CD4-positive, alpha-beta T cell (primary cell): ENCODE results near the gene MNAT1. TPM values are rescaled to one million over a fixed set of nuclear protein-coding genes. Genes with fewer than 3 reads are reported as not detected.

ENCODE experiments used
- ATAC-seq: fragments of 200-7000 bp; cut with Tn5 transposase; one replicate; pipeline ENCODE4 v1.10.0; 2022; ENCODE audit warnings: mild to moderate bottlenecking; ENCODE audit not compliant: poor library complexity
- CTCF ChIA-PET: fragments of 350-600 bp; sonication (Branson Sonifier 250); formaldehyde crosslinking; loops from one replicate; lab custom pipeline; 2021; ENCODE audit warnings: antibody characterized with exemption, inconsistent platforms; lab: Charles Lee
- POLR2A ChIA-PET: fragments of 350-600 bp; sonication (Branson Sonifier 250); formaldehyde crosslinking; loops from one replicate; lab custom pipeline; 2021; ENCODE audit warnings: antibody characterized with exemption, inconsistent platforms; lab: Charles Lee
- DNase-seq, 14 experiments: peaks; one replicate each; pipeline ENCODE4 v3.0.0-alpha.2; 2013 to 2020; ENCODE audit warnings: mixed read lengths in 2 of 14
- H3K27ac ChIP-seq, 2 donors: one replicate each; pipeline versions ENCODE4 v1.5.1 to v1.7.0; 2013; ENCODE audit warnings: low read length in 2 of 2, low read depth in 1 of 2, mild to moderate bottlenecking in 1 of 2
- H3K27me3 ChIP-seq, 2 experiments: 1 replicate in 1 of 2; 2 replicates in 1 of 2; pipeline versions ENCODE4 v1.6.1 to v1.7.0; 2013; ENCODE audit warnings: low read length in 2 of 2, control low read depth in 1 of 2, mild to moderate bottlenecking in 1 of 2, moderate library complexity in 1 of 2; ENCODE audit not compliant: insufficient read depth in 2 of 2, control insufficient read depth in 1 of 2
- H3K36me3 ChIP-seq: one replicate; pipeline ENCODE4 v1.6.1; 2013; ENCODE audit warnings: low read length, control low read depth; ENCODE audit not compliant: insufficient read depth
- H3K4me1 ChIP-seq: one replicate; pipeline ENCODE4 v1.6.1; 2013; ENCODE audit warnings: low read length, control low read depth; ENCODE audit not compliant: insufficient read depth
- H3K4me3 ChIP-seq: one replicate; pipeline ENCODE4 v1.5.1; 2013; ENCODE audit warnings: mild to moderate bottlenecking, low read length, moderate library complexity
- H3K9me3 ChIP-seq, 2 experiments: 1 replicate in 1 of 2; 2 replicates in 1 of 2; pipeline versions ENCODE4 v1.6.1 to v1.7.0; 2013; ENCODE audit warnings: low read length in 2 of 2, mild to moderate bottlenecking in 2 of 2, control low read depth in 1 of 2, moderate library complexity in 1 of 2; ENCODE audit not compliant: control insufficient read depth in 1 of 2, insufficient read depth in 1 of 2
- H3K27ac Mint-ChIP-seq: one replicate; pipeline ENCODE4 v1.8.0; 2020; ENCODE audit warnings: mixed read lengths
- H3K27me3 Mint-ChIP-seq: one replicate; pipeline ENCODE4 v1.8.0; 2021; ENCODE audit warnings: mixed read lengths
- H3K36me3 Mint-ChIP-seq: one replicate; pipeline ENCODE4 v1.8.0; 2021; ENCODE audit warnings: low read depth, mixed read lengths
- H3K4me1 Mint-ChIP-seq: one replicate; pipeline ENCODE4 v1.8.0; 2021; ENCODE audit warnings: low read depth, mixed read lengths
- H3K4me3 Mint-ChIP-seq: one replicate; pipeline ENCODE4 v1.8.0; 2020; ENCODE audit warnings: mild to moderate bottlenecking, mixed read lengths
- H3K9me3 Mint-ChIP-seq: one replicate; pipeline ENCODE4 v1.8.0; 2020; ENCODE audit warnings: mixed read lengths
- intact Hi-C, 2 experiments: fragments of 100-400 bp; cut with DNase I in 1 of 2; cut with micrococcal nuclease in 1 of 2; formaldehyde crosslinking; loops; one replicate each; pipeline versions ENCODE4 v1.15.1 to v1.9.0; 2023 to 2025; cut with DNase I, micrococcal nuclease
- total RNA-seq, 174 experiments: library from RNA in 2 of 174; stranded (reverse) in 2 of 174; gene quantifications; one replicate each; pipeline ENCODE4 v1.2.3 and lab custom pipeline; 2021 to 2026
- TF ChIP-seq, protein P1 (sequence below): fragments of 200-600 bp; IDR thresholded peaks from one replicate; pipeline ENCODE4 v1.8.0; 2022; ENCODE audit warnings: antibody characterized with exemption, mild to moderate bottlenecking

Gene MNAT1
- total RNA-seq, 2 experiments from 2014 or later: 15.4 to 15.9 TPM

DNA sequence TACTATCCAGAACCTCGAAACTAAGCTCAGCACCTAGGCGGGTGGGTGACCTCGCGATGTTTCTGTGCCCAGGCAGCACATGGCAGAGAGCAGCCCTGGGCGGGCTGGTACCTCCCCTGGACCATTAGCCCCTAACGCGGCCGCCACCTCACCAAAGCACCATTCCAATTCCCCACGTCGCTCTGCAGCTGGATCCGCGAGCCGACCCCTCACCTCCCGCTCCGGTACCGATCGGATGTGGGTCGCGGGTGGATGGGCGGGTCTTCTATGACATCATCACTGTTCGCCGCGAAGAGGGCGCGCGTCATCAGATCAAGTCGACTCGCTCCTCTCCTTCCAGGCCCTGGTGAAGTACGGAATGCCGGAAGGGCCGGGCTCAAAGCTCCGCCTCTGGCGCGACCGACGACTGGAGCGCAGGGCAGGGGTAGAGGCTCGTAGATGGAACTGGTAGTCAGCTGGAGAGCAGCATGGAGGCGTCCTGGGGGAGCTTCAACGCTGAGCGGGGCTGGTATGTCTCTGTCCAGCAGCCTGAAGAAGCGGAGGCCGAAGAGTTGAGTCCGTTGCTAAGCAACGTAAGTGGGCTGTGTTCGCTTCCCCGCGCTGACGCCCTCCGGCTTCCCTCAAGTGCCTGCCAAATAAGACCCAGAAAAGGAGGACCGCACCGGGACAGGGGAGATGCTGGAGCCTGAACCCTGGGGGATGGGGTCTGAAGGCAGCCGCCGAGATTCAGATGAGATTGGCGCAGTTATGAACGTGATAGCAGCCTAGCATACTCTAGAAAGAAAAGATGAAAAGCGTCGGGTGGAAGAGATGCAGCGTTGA, 246.5 kb downstream of the MNAT1 start, which contains the start of the genes SLC38A6 and TRMT5:
Gene SLC38A6 (plus strand): TSS at position 435 of the 822 bp plus-strand sequence. CDS start 33 bp downstream, at position 468.
Gene TRMT5 (minus strand): TSS at position 269 of the 822 bp plus-strand sequence. CDS start 106 bp downstream, at position 163.
- DNase-seq (peak; percentile 80 to 95 (median 87)), ATAC-seq (peak; percentile 88)
- Mint-ChIP-seq H3K4me3 (no peak within 1 kb of the TSS), H3K27ac (no peak within 1 kb of the TSS), H3K27me3 (no peaks in the 10 kb centered on the region), H3K4me1 (peaks cover 31% of the 10 kb centered on the region), H3K9me3 (no peaks in the 10 kb centered on the region), H3K36me3 (peaks cover 15% of the 10 kb centered on the region)
- intact Hi-C loops: loop anchor here (1.0 to 10.0 kb wide), 5 partner anchors 246 to 1786 kb away; partner anchors contain the start of genes MNAT1 (in 2 of the 2) and PPM1A (in 1 of the 2)
- Histone ChIP-seq H3K4me3 (peak within 1 kb of the TSS; percentile 75), H3K36me3 (peaks cover 9% of the 10 kb centered on the region), H3K9me3 (no peaks in the 10 kb centered on the region), H3K27ac (peak within 1 kb of the TSS; percentile 79 to 83), H3K4me1 (peaks cover 17% of the 10 kb centered on the region), H3K27me3 (no peaks in the 10 kb centered on the region)
- ChIA-PET POLR2A (interaction anchor here (0.6 to 2.0 kb wide), 8 partner anchors 14 to 1077 kb away, joined by 3 to 15 read pairs (median 3); partner anchors contain the start of genes PPM1A and TMEM30B), CTCF (no interaction called here)
- TF ChIP-seq, protein P1, sequence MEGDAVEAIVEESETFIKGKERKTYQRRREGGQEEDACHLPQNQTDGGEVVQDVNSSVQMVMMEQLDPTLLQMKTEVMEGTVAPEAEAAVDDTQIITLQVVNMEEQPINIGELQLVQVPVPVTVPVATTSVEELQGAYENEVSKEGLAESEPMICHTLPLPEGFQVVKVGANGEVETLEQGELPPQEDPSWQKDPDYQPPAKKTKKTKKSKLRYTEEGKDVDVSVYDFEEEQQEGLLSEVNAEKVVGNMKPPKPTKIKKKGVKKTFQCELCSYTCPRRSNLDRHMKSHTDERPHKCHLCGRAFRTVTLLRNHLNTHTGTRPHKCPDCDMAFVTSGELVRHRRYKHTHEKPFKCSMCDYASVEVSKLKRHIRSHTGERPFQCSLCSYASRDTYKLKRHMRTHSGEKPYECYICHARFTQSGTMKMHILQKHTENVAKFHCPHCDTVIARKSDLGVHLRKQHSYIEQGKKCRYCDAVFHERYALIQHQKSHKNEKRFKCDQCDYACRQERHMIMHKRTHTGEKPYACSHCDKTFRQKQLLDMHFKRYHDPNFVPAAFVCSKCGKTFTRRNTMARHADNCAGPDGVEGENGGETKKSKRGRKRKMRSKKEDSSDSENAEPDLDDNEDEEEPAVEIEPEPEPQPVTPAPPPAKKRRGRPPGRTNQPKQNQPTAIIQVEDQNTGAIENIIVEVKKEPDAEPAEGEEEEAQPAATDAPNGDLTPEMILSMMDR: no peak

DNA sequence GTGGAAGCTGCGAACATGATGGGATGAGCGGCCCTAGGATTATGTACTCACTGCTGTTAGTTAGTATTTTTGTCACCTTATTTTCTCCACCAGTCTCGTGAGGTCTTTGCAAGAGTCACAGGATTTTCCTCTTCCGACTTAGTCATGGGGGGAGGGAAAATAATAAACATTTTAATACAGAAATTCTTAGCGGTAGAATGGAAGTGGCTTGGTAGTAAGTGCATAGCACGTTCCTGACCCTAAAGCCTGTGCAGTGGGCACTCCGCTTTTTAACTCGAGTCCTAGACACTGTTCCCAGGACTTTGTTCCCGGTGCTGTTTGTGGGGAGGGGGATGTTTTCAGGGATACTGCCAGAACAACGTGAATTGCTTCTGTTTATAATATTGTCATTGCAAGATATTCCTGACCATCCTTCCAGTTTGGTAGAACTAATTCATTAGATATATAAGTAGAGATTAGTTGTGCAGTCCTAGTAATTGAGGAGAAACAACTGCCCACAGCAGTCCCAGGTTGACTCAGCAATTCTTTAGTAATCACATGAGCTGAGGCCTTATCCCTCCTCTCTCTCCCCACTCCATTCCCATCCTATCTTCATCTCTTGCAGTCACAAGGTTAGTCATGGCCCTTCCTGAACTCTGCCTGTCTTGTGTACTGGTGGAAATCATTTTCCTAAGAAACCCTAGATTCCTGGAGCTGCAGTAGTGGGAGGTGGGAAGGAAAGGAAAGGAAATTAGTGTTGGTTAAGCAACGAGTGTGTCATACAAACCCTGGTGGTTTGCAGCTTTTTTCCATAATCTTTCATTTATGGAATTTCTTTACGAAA, 247.3 kb downstream of the MNAT1 start:
- peaks cover 22% of the 10 kb centered on the region for H3K4me1 Mint-ChIP-seq
- H3K27me3 ChIP-seq: no peaks in the 10 kb centered on the region
- no peaks in the 10 kb centered on the region for H3K9me3 ChIP-seq
- ChIA-PET POLR2A (interaction anchor here (0.6 to 2.0 kb wide), 6 partner anchors 200 to 891 kb away, joined by 3 to 15 read pairs (median 3); partner anchors contain the start of genes PPM1A and TMEM30B), CTCF (no interaction called here)
- no peak overlapping the region for H3K27ac Mint-ChIP-seq
- intact Hi-C loops: loop anchor here (1.0 to 10.0 kb wide), 5 partner anchors 247 to 1787 kb away; partner anchors contain the start of genes MNAT1 (in 2 of the 2) and PPM1A (in 1 of the 2)
- peak overlapping the region; percentile 75 for H3K4me3 ChIP-seq
- TF ChIP-seq, protein P1: no peak
- H3K27me3 Mint-ChIP-seq: no peaks in the 10 kb centered on the region
- peaks cover 9% of the 10 kb centered on the region for H3K36me3 ChIP-seq
- no peak for ATAC-seq
- peaks cover 15% of the 10 kb centered on the region for H3K36me3 Mint-ChIP-seq
- DNase-seq: peak in 2 of 14 experiments; percentile 14 to 16
- H3K4me3 Mint-ChIP-seq: no peak overlapping the region
- peaks cover 17% of the 10 kb centered on the region for H3K4me1 ChIP-seq
- H3K9me3 Mint-ChIP-seq: no peaks in the 10 kb centered on the region
- peak overlapping the region; percentile 79 to 83 for H3K27ac ChIP-seq

DNA sequence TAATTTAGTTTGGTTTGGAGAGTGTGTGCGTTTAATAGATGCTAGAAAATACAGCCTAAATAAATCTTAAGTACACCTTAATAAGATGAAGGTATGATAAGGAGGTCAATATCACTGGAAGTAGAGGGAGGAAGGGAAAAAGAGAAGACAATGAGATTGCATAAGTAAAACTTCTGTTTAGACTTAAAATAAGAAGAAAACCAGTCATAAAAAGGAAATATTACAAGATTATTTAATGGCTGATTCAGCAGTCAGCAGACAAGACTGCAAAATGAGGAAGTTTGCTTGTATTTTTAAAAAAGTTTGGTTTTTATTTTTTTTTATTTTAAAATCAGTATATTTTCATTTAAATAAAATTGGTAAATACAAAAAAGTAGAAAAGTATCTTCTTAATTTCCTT, 249.6 kb downstream of the MNAT1 start:
- CTCF ChIA-PET: no interaction called here
- no peak overlapping the region for H3K27ac Mint-ChIP-seq
- H3K36me3 Mint-ChIP-seq: peaks cover 15% of the 10 kb centered on the region
- no peak for ATAC-seq
- no peaks in the 10 kb centered on the region for H3K27me3 ChIP-seq
- no peak overlapping the region for H3K4me3 Mint-ChIP-seq
- peaks cover 4% of the 10 kb centered on the region for H3K4me1 Mint-ChIP-seq
- H3K36me3 ChIP-seq: peaks cover 16% of the 10 kb centered on the region
- no peaks in the 10 kb centered on the region for H3K9me3 Mint-ChIP-seq
- POLR2A ChIA-PET: no interaction called here
- peaks cover 17% of the 10 kb centered on the region for H3K4me1 ChIP-seq
- TF ChIP-seq, protein P1: no peak
- no peak overlapping the region for H3K4me3 ChIP-seq
- H3K9me3 ChIP-seq: no peaks in the 10 kb centered on the region
- H3K27ac ChIP-seq: no peak overlapping the region
- no peaks in the 10 kb centered on the region for H3K27me3 Mint-ChIP-seq
- intact Hi-C loops: loop anchor here (5.0 to 10.0 kb wide), 4 partner anchors 249 to 1789 kb away; partner anchors contain the start of genes MNAT1 (in 1 of the 2) and PPM1A (in 1 of the 2)
- DNase-seq: peak in 1 of 14 experiments; percentile 17
